RWPE1 (cell line): ENCODE results near the gene BAG5.

Source experiments
- CTCF ChIA-PET: fragments of 350-600 bp; sonication (Branson Sonifier 250); formaldehyde crosslinking; extraction: SDS; loops from one replicate; lab custom pipeline; 2021; lab: Yijun Ruan, JAX
- POLR2A ChIA-PET: fragments of 400-600 bp; formaldehyde crosslinking; extraction: SDS; loops from one replicate; lab custom pipeline; 2020; ENCODE audit warnings: antibody characterized with exemption; ENCODE audit not compliant: low non-redundant PET; lab: Yijun Ruan, JAX
- DNase-seq: peaks from one replicate; pipeline ENCODE4 v3.0.0; 2012; ENCODE audit warnings: low spot score
- H3K27ac ChIP-seq: fragments of 450-650 bp; 2 replicates; pipeline ENCODE4 v1.5.1; 2017
- CTCF ChIP-seq: fragments of 450-650 bp; conservative IDR thresholded peaks from 2 replicates; pipeline ENCODE4 v1.5.1; 2017; ENCODE audit warnings: low read depth, mild to moderate bottlenecking

The BAG5 gene

GRCh38 chr14:103547941-103548462 is 14.5 kb downstream of the BAG5 start:
- peak overlapping the region; percentile 97 for H3K27ac ChIP-seq
- TF ChIP-seq CTCF: no peak
- DNase-seq: no peak
- POLR2A ChIA-PET: interaction anchor here (0.7 kb wide), 1 partner anchor 20 kb away, joined by 4 read pairs; no protein-coding TSS in a partner anchor
- CTCF ChIA-PET: interaction anchor here (3.7 kb wide), 1 partner anchor 28 kb away, joined by 57 read pairs; the partner anchor contains the start of gene CKB

GRCh38 chr14:103547455-103547940 is 15.0 kb downstream of the BAG5 start:
- ChIA-PET POLR2A (interaction anchor here (0.7 kb wide), 1 partner anchor 19 kb away, joined by 4 read pairs; no protein-coding TSS in a partner anchor), CTCF (interaction anchor here (1.1 to 3.7 kb wide), 5 partner anchors 11 to 47 kb away, joined by 4 to 57 read pairs (median 5); partner anchors contain the start of gene CKB)
- DNase-seq: no peak
- peak overlapping the region; percentile 97 for H3K27ac ChIP-seq
- no peak for TF ChIP-seq CTCF

GRCh38 chr14:103546652-103547454 is 15.6 kb downstream of the BAG5 start:
- ChIA-PET POLR2A (no interaction called here), CTCF (interaction anchor here (0.6 to 3.7 kb wide), 6 partner anchors 11 to 47 kb away, joined by 4 to 57 read pairs (median 4); partner anchors contain the start of gene CKB)
- DNase-seq: peak; percentile 78
- peak; percentile 84 for TF ChIP-seq CTCF
- H3K27ac ChIP-seq: peak overlapping the region; percentile 97

- ChIA-PET POLR2A (no interaction called here), CTCF (interaction anchor here (1.3 to 3.7 kb wide), 4 partner anchors 16 to 46 kb away, joined by 4 to 57 read pairs (median 6); partner anchors contain the start of gene CKB)
- peak overlapping the region; percentile 100 for H3K27ac ChIP-seq
- DNase-seq: no peak
- TF ChIP-seq CTCF: no peak
Measured at GRCh38 chr14:103545915-103546651, 16.4 kb downstream of the BAG5 start.

GRCh38 chr14:103545219-103545914 is 17.1 kb downstream of the BAG5 start:
- no peak for TF ChIP-seq CTCF
- CTCF ChIA-PET: interaction anchor here (0.7 to 3.7 kb wide), 3 partner anchors 26 to 472 kb away, joined by 3 to 57 read pairs (median 8); partner anchors contain the start of gene CKB
- POLR2A ChIA-PET: no interaction called here
- no peak for DNase-seq
- peak overlapping the region; percentile 100 for H3K27ac ChIP-seq
